WTC11 (cell line): ENCODE data around the gene TRIM17. TPM values are rescaled to one million over a fixed set of nuclear protein-coding genes. Genes with fewer than 3 reads are reported as not detected.

ENCODE experiments used
- ATAC-seq: fragments of 200-7000 bp; cut with Tn5 transposase; 2 replicates; pipeline ENCODE4 v1.10.0; 2021; ENCODE audit warnings: mild to moderate bottlenecking, moderate library complexity
- CTCF ChIA-PET: fragments of 300-600 bp; sonication (Branson Sonifier 250); formaldehyde crosslinking; loops from one replicate; lab custom pipeline; 2021; ENCODE audit warnings: antibody characterized with exemption; lab: Charles Lee
- POLR2A ChIA-PET: fragments of 350-600 bp; sonication (Branson Sonifier 250); formaldehyde crosslinking; loops from one replicate; lab custom pipeline; 2021; ENCODE audit warnings: antibody characterized with exemption; lab: Charles Lee
- DNase-seq: peaks from one replicate; pipeline ENCODE4 v3.0.0; 2021; ENCODE audit warnings: low spot score
- H3K27ac Mint-ChIP-seq: 2 replicates; pipeline ENCODE4 v1.8.0; 2021; ENCODE audit warnings: mixed read lengths
- H3K27me3 Mint-ChIP-seq: 2 replicates; pipeline ENCODE4 v1.8.0; 2021; ENCODE audit warnings: low read depth, mild to moderate bottlenecking, moderate library complexity, mixed read lengths
- H3K36me3 Mint-ChIP-seq: 2 replicates; pipeline ENCODE4 v1.8.0; 2021; ENCODE audit warnings: mixed read lengths
- H3K4me1 Mint-ChIP-seq: 2 replicates; pipeline ENCODE4 v1.8.0; 2022; ENCODE audit warnings: mixed read lengths
- H3K4me3 Mint-ChIP-seq: 2 replicates; pipeline ENCODE4 v1.8.0; 2021; ENCODE audit warnings: mild to moderate bottlenecking, moderate library complexity, mixed read lengths
- H3K9me3 Mint-ChIP-seq: 2 replicates; pipeline ENCODE4 v1.8.0; 2021; ENCODE audit warnings: mixed read lengths
- CREB1 ChIP-seq: sonication (generic); formaldehyde crosslinking; IDR thresholded peaks from 2 replicates; pipeline ENCODE4 v1.8.0; 2023; ENCODE audit warnings: mild to moderate bottlenecking, missing genetic modification reagents
- NR1H2 ChIP-seq: sonication (generic); formaldehyde crosslinking; IDR thresholded peaks from 2 replicates; pipeline ENCODE4 v1.9.0; 2021; ENCODE audit warnings: mild to moderate bottlenecking, moderate library complexity, missing genetic modification reagents
- OVOL2 ChIP-seq: fragments of 250-450 bp; sonication (Bioruptor Pico); IDR thresholded peaks from 2 replicates; pipeline ENCODE4 v1.9.0; 2021; ENCODE audit warnings: mild to moderate bottlenecking, borderline replicate concordance
- PRRX2 ChIP-seq: fragments of 250-450 bp; sonication (Bioruptor Pico); IDR thresholded peaks from 2 replicates; pipeline ENCODE4 v1.8.0; 2021; ENCODE audit warnings: mild to moderate bottlenecking
- ZNF232 ChIP-seq: sonication (generic); formaldehyde crosslinking; IDR thresholded peaks from 2 replicates; pipeline ENCODE4 v1.8.0; 2022; ENCODE audit warnings: mild to moderate bottlenecking, missing genetic modification reagents
- ZNF263 ChIP-seq: sonication (generic); formaldehyde crosslinking; IDR thresholded peaks from 2 replicates; pipeline ENCODE4 v1.8.1; 2022; ENCODE audit warnings: low read depth, mild to moderate bottlenecking, moderate library complexity, missing genetic modification reagents
- ZNF317 ChIP-seq: sonication (generic); formaldehyde crosslinking; IDR thresholded peaks from 2 replicates; pipeline ENCODE4 v1.8.1; 2023; ENCODE audit warnings: low read depth, mild to moderate bottlenecking, moderate library complexity, missing genetic modification reagents, borderline replicate concordance
- total RNA-seq: library from RNA; stranded (reverse); gene quantifications from 3 replicates; pipeline ENCODE4 v1.2.3, GENCODE V29; 2021
- TF ChIP-seq, protein P1 (sequence below): sonication (generic); formaldehyde crosslinking; IDR thresholded peaks from 2 replicates; pipeline ENCODE4 v1.8.0; 2022; ENCODE audit warnings: mild to moderate bottlenecking, missing genetic modification reagents
- TF ChIP-seq, protein P2 (sequence below): fragments of 200-600 bp; IDR thresholded peaks from 2 replicates; pipeline ENCODE4 v1.8.0; 2022; ENCODE audit warnings: antibody characterized with exemption
- TF ChIP-seq, protein P3 (sequence below): sonication (generic); formaldehyde crosslinking; IDR thresholded peaks from 2 replicates; pipeline ENCODE4 v1.8.0; 2022; ENCODE audit warnings: missing genetic modification reagents
- TF ChIP-seq, protein P4 (sequence below): sonication (generic); formaldehyde crosslinking; conservative IDR thresholded peaks from 2 replicates; pipeline ENCODE4 v1.8.1; 2022; ENCODE audit warnings: mild to moderate bottlenecking, missing genetic modification reagents
- TF ChIP-seq, protein P5 (sequence below): sonication (generic); formaldehyde crosslinking; IDR thresholded peaks from 2 replicates; pipeline ENCODE4 v1.8.1; 2023; ENCODE audit warnings: mild to moderate bottlenecking, missing genetic modification reagents
- TF ChIP-seq, protein P6 (sequence below): fragments of 250-450 bp; sonication (Bioruptor Pico); conservative IDR thresholded peaks from 2 replicates; pipeline ENCODE4 v1.9.0; 2021; ENCODE audit warnings: mild to moderate bottlenecking
- TF ChIP-seq, protein P7 (sequence below): sonication (generic); formaldehyde crosslinking; IDR thresholded peaks from 2 replicates; pipeline ENCODE4 v1.8.0; 2022; ENCODE audit warnings: mild to moderate bottlenecking, missing genetic modification reagents
- TF ChIP-seq, protein P8 (sequence below): sonication (generic); formaldehyde crosslinking; IDR thresholded peaks from 2 replicates; pipeline ENCODE4 v1.8.0; 2022; ENCODE audit warnings: mild to moderate bottlenecking, missing genetic modification reagents
- TF ChIP-seq, protein P9 (sequence below): sonication (generic); formaldehyde crosslinking; IDR thresholded peaks from 2 replicates; pipeline ENCODE4 v1.8.0; 2023; ENCODE audit warnings: missing genetic modification reagents, mild to moderate bottlenecking, borderline replicate concordance

TRIM17 gene
- total RNA-seq, 1 experiment from 2014 or later, result 2.6 TPM

DNA sequence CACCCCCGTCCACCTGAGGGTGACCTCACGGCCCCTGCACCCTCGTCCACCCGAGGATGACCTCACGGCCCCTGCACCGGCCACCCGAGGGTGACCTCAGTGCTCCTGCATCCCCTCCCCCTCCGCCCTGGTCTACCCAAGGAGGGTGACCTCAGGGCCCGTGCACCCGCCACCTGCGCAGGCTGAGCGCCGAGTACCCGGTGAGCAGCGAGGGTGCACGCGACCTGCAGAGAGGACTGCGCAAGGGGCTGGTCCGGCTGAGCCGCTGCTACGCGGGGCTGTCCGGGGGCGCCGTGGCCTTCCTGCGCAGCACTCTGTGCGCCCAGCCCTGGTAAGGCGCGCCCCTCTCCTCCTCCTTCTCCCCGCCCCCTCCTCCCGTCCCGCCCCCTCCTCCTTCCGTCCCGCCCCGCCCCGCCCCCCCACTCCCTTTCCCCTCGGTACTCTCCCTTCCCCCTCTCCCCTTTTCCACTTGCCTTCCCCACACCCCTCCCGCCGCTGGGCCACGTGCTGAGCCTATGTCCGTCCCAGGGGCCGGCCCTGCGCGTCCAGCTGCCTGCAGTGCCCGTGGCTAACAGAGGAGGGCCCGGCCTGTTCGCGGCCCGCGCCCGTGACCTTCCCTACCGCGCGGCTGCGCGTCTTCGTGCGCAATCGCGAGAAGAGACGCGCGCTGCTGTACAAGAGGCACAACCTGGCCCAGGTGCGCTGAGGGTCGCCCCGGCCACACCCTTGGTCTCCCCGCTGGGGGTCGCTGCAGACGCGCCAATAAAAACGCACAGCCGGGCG is 38.4 kb downstream of the TRIM17 start:
- Mint-ChIP-seq H3K4me1 (peaks cover 12% of the 10 kb centered on the region), H3K4me3 (peak overlapping the region; percentile 95), H3K36me3 (no peaks in the 10 kb centered on the region), H3K9me3 (no peaks in the 10 kb centered on the region), H3K27ac (no peak overlapping the region), H3K27me3 (peaks cover 46% of the 10 kb centered on the region)
- peak; percentile 93 for DNase-seq
- ATAC-seq, result peak; percentile 87
- ChIA-PET CTCF (interaction anchor here (1.3 kb wide), 1 partner anchor 38 kb away, joined by 3 read pairs; no protein-coding TSS in a partner anchor), POLR2A (interaction anchor here (1.8 kb wide), 1 partner anchor 79 kb away, joined by 8 read pairs; a partner anchor contains a TSS)
- TF ChIP-seq ZNF317 (CRISPR knock-in tag) (no peak), NR1H2 (CRISPR knock-in tag) (no peak), OVOL2 (CRISPR knock-in tag) (no peak), ZNF232 (peak; percentile 21; the same call in 1 of the 2 replicates), PRRX2 (no peak), CREB1 (CRISPR knock-in tag) (no peak), ZNF263 (CRISPR knock-in tag) (no peak)
- TF ChIP-seq, protein P1, sequence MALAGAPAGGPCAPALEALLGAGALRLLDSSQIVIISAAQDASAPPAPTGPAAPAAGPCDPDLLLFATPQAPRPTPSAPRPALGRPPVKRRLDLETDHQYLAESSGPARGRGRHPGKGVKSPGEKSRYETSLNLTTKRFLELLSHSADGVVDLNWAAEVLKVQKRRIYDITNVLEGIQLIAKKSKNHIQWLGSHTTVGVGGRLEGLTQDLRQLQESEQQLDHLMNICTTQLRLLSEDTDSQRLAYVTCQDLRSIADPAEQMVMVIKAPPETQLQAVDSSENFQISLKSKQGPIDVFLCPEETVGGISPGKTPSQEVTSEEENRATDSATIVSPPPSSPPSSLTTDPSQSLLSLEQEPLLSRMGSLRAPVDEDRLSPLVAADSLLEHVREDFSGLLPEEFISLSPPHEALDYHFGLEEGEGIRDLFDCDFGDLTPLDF, result no peak
- TF ChIP-seq, protein P2, sequence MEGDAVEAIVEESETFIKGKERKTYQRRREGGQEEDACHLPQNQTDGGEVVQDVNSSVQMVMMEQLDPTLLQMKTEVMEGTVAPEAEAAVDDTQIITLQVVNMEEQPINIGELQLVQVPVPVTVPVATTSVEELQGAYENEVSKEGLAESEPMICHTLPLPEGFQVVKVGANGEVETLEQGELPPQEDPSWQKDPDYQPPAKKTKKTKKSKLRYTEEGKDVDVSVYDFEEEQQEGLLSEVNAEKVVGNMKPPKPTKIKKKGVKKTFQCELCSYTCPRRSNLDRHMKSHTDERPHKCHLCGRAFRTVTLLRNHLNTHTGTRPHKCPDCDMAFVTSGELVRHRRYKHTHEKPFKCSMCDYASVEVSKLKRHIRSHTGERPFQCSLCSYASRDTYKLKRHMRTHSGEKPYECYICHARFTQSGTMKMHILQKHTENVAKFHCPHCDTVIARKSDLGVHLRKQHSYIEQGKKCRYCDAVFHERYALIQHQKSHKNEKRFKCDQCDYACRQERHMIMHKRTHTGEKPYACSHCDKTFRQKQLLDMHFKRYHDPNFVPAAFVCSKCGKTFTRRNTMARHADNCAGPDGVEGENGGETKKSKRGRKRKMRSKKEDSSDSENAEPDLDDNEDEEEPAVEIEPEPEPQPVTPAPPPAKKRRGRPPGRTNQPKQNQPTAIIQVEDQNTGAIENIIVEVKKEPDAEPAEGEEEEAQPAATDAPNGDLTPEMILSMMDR, result peak; percentile 75; the same call in 1 of the 2 replicates
- TF ChIP-seq, protein P3, sequence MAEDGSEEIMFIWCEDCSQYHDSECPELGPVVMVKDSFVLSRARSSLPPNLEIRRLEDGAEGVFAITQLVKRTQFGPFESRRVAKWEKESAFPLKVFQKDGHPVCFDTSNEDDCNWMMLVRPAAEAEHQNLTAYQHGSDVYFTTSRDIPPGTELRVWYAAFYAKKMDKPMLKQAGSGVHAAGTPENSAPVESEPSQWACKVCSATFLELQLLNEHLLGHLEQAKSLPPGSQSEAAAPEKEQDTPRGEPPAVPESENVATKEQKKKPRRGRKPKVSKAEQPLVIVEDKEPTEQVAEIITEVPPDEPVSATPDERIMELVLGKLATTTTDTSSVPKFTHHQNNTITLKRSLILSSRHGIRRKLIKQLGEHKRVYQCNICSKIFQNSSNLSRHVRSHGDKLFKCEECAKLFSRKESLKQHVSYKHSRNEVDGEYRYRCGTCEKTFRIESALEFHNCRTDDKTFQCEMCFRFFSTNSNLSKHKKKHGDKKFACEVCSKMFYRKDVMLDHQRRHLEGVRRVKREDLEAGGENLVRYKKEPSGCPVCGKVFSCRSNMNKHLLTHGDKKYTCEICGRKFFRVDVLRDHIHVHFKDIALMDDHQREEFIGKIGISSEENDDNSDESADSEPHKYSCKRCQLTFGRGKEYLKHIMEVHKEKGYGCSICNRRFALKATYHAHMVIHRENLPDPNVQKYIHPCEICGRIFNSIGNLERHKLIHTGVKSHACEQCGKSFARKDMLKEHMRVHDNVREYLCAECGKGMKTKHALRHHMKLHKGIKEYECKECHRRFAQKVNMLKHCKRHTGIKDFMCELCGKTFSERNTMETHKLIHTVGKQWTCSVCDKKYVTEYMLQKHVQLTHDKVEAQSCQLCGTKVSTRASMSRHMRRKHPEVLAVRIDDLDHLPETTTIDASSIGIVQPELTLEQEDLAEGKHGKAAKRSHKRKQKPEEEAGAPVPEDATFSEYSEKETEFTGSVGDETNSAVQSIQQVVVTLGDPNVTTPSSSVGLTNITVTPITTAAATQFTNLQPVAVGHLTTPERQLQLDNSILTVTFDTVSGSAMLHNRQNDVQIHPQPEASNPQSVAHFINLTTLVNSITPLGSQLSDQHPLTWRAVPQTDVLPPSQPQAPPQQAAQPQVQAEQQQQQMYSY (CRISPR knock-in tag), result no peak
- TF ChIP-seq, protein P4, sequence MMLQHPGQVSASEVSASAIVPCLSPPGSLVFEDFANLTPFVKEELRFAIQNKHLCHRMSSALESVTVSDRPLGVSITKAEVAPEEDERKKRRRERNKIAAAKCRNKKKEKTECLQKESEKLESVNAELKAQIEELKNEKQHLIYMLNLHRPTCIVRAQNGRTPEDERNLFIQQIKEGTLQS, result no peak
- TF ChIP-seq, protein P5, sequence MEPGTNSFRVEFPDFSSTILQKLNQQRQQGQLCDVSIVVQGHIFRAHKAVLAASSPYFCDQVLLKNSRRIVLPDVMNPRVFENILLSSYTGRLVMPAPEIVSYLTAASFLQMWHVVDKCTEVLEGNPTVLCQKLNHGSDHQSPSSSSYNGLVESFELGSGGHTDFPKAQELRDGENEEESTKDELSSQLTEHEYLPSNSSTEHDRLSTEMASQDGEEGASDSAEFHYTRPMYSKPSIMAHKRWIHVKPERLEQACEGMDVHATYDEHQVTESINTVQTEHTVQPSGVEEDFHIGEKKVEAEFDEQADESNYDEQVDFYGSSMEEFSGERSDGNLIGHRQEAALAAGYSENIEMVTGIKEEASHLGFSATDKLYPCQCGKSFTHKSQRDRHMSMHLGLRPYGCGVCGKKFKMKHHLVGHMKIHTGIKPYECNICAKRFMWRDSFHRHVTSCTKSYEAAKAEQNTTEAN, result 0 out of 2 replicates have a peak, but pooled peaks have one; percentile 16
- TF ChIP-seq, protein P6, sequence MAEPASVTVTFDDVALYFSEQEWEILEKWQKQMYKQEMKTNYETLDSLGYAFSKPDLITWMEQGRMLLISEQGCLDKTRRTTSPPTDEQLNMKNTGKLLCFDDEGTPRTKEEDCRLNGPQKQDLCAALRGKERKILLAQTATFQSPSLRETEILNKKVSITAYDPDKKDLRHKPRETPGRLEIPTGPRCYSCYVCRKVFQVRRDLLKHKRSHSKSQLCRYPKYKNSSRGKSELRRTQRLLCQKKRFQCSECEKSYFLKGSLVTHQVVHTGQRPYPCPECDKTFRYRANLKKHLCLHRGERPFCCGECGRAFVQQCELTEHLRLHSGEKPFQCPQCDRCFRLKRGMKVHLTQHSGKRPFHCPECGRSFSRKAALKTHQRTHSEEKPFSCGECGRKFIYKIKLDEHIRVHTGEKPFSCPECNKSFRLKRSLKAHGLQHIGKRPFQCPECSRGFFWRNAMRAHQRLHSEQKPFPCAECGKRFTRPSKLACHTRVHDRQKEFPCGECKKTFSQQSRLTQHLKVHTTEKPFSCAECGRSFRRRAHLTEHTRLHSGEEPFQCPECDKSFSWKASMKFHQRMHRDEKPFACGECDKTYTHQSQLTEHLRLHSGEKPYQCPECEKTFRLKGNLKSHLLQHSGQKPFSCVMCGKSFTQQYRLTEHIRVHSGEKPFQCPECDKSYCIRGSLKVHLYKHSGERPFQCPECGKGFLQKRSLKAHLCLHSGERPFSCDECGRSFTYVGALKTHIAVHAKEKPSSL, result no peak
- TF ChIP-seq, protein P7, sequence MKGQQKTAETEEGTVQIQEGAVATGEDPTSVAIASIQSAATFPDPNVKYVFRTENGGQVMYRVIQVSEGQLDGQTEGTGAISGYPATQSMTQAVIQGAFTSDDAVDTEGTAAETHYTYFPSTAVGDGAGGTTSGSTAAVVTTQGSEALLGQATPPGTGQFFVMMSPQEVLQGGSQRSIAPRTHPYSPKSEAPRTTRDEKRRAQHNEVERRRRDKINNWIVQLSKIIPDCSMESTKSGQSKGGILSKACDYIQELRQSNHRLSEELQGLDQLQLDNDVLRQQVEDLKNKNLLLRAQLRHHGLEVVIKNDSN (CRISPR knock-in tag), result peak; percentile 72
- TF ChIP-seq, protein P8, sequence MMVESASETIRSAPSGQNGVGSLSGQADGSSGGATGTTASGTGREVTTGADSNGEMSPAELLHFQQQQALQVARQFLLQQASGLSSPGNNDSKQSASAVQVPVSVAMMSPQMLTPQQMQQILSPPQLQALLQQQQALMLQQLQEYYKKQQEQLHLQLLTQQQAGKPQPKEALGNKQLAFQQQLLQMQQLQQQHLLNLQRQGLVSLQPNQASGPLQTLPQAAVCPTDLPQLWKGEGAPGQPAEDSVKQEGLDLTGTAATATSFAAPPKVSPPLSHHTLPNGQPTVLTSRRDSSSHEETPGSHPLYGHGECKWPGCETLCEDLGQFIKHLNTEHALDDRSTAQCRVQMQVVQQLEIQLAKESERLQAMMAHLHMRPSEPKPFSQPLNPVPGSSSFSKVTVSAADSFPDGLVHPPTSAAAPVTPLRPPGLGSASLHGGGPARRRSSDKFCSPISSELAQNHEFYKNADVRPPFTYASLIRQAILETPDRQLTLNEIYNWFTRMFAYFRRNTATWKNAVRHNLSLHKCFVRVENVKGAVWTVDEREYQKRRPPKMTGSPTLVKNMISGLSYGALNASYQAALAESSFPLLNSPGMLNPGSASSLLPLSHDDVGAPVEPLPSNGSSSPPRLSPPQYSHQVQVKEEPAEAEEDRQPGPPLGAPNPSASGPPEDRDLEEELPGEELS (CRISPR knock-in tag), result 0 out of 2 replicates have a peak, but pooled peaks have one; percentile 59
- TF ChIP-seq, protein P9, sequence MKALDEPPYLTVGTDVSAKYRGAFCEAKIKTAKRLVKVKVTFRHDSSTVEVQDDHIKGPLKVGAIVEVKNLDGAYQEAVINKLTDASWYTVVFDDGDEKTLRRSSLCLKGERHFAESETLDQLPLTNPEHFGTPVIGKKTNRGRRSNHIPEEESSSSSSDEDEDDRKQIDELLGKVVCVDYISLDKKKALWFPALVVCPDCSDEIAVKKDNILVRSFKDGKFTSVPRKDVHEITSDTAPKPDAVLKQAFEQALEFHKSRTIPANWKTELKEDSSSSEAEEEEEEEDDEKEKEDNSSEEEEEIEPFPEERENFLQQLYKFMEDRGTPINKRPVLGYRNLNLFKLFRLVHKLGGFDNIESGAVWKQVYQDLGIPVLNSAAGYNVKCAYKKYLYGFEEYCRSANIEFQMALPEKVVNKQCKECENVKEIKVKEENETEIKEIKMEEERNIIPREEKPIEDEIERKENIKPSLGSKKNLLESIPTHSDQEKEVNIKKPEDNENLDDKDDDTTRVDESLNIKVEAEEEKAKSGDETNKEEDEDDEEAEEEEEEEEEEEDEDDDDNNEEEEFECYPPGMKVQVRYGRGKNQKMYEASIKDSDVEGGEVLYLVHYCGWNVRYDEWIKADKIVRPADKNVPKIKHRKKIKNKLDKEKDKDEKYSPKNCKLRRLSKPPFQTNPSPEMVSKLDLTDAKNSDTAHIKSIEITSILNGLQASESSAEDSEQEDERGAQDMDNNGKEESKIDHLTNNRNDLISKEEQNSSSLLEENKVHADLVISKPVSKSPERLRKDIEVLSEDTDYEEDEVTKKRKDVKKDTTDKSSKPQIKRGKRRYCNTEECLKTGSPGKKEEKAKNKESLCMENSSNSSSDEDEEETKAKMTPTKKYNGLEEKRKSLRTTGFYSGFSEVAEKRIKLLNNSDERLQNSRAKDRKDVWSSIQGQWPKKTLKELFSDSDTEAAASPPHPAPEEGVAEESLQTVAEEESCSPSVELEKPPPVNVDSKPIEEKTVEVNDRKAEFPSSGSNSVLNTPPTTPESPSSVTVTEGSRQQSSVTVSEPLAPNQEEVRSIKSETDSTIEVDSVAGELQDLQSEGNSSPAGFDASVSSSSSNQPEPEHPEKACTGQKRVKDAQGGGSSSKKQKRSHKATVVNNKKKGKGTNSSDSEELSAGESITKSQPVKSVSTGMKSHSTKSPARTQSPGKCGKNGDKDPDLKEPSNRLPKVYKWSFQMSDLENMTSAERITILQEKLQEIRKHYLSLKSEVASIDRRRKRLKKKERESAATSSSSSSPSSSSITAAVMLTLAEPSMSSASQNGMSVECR, result peak; percentile 71; the same call in 1 of the 2 replicates
